CD14-positive monocyte (primary cell): ENCODE measurements around the gene CEACAM16. TPM values are rescaled to one million over a fixed set of nuclear protein-coding genes. Genes with fewer than 3 reads are reported as not detected.

ENCODE experiments used
- DNase-seq, 3 donors: peaks; one replicate each; pipeline ENCODE4 v3.0.0-alpha.2; 2011 to 2022
- H2AFZ ChIP-seq: 2 replicates; pipeline ENCODE4 v1.6.0; 2012; ENCODE audit warnings: mild to moderate bottlenecking, low read depth, low read length, inconsistent platforms; ENCODE audit not compliant: insufficient read depth, poor library complexity, severe bottlenecking
- H3K27ac ChIP-seq, 2 donors: 1 replicate in 1 of 2; 2 replicates in 1 of 2; pipeline ENCODE4 v1.5.1; 2012 to 2013; ENCODE audit warnings: low read length in 2 of 2, control low read depth in 1 of 2, inconsistent platforms in 1 of 2, low read depth in 1 of 2, mild to moderate bottlenecking in 1 of 2
- H3K27me3 ChIP-seq, 2 donors: one replicate each; pipeline versions ENCODE4 v1.6.0 to v1.6.1; 2011 to 2013; ENCODE audit warnings: low read length in 2 of 2; ENCODE audit not compliant: control insufficient read depth in 2 of 2, insufficient read depth in 2 of 2
- H3K36me3 ChIP-seq, 2 donors: replicated peaks in 1 of 2; 1 replicate in 1 of 2; 2 replicates in 1 of 2; pipeline versions ENCODE4 v1.5.1 to v1.6.1; 2012 to 2013; ENCODE audit warnings: low read length in 2 of 2, control low read depth in 1 of 2, inconsistent platforms in 1 of 2, mild to moderate bottlenecking in 1 of 2; ENCODE audit not compliant: insufficient read depth in 2 of 2, control insufficient read depth in 1 of 2
- H3K4me1 ChIP-seq, 2 donors: 1 replicate in 1 of 2; 2 replicates in 1 of 2; pipeline versions ENCODE4 v1.5.1 to v1.6.1; 2012 to 2013; ENCODE audit warnings: low read length in 2 of 2, control low read depth in 1 of 2, inconsistent platforms in 1 of 2, mild to moderate bottlenecking in 1 of 2, moderate library complexity in 1 of 2; ENCODE audit not compliant: insufficient read depth in 2 of 2, control insufficient read depth in 1 of 2
- H3K4me2 ChIP-seq: replicated peaks from 2 replicates; pipeline ENCODE3; 2012; ENCODE audit warnings: low read length, moderate library complexity, mild to moderate bottlenecking; ENCODE audit not compliant: poor library complexity, severe bottlenecking; ENCODE audit errors: extremely low read depth
- H3K4me3 ChIP-seq, 3 experiments: fragments of 200-600 bp in 1 of 3; sonication (generic) in 1 of 3; replicated peaks in 1 of 3; 1 replicate in 2 of 3; 2 replicates in 1 of 3; pipeline ENCODE4 v1.5.1; 2011 to 2013; ENCODE audit warnings: low read length in 3 of 3, mild to moderate bottlenecking in 3 of 3, control low read depth in 2 of 3, low read depth in 2 of 3, inconsistent platforms in 1 of 3, moderate library complexity in 1 of 3
- H3K79me2 ChIP-seq: 2 replicates; pipeline ENCODE4 v1.6.0; 2012; ENCODE audit warnings: mild to moderate bottlenecking, control low read depth, inconsistent platforms, low read length, moderate library complexity; ENCODE audit not compliant: insufficient read depth
- H3K9ac ChIP-seq: 2 replicates; pipeline ENCODE4 v1.6.0; 2017; ENCODE audit warnings: low read length, mild to moderate bottlenecking; ENCODE audit not compliant: insufficient read depth, poor library complexity, severe bottlenecking
- H3K9me3 ChIP-seq, 2 donors: replicated peaks in 1 of 2; 1 replicate in 1 of 2; 2 replicates in 1 of 2; pipeline versions ENCODE4 v1.5.1 to v1.6.1; 2012 to 2013; ENCODE audit warnings: low read length in 2 of 2, control low read depth in 1 of 2; ENCODE audit not compliant: control insufficient read depth in 1 of 2, insufficient read depth in 1 of 2
- H4K20me1 ChIP-seq: 2 replicates; pipeline ENCODE4 v1.6.0; 2012; ENCODE audit warnings: mild to moderate bottlenecking, low read length, control low read depth, moderate library complexity; ENCODE audit not compliant: insufficient read depth
- H3K27ac Mint-ChIP-seq, 7 donors: one replicate each; pipeline ENCODE4 v1.8.0; 2020; ENCODE audit warnings: mild to moderate bottlenecking in 7 of 7, mixed read lengths in 7 of 7, moderate library complexity in 6 of 7, inconsistent platforms in 2 of 7
- H3K27me3 Mint-ChIP-seq, 3 donors: one replicate each; pipeline ENCODE4 v1.8.0; 2021 to 2022; ENCODE audit warnings: low read depth in 3 of 3, mild to moderate bottlenecking in 3 of 3, mixed read lengths in 3 of 3, moderate library complexity in 3 of 3, inconsistent platforms in 1 of 3
- H3K36me3 Mint-ChIP-seq, 2 donors: one replicate each; pipeline ENCODE4 v1.8.0; 2020; ENCODE audit warnings: mixed read lengths in 2 of 2, inconsistent platforms in 1 of 2, mild to moderate bottlenecking in 1 of 2
- H3K4me1 Mint-ChIP-seq: one replicate; pipeline ENCODE4 v1.8.0; 2020; ENCODE audit warnings: mild to moderate bottlenecking, mixed read lengths
- H3K4me3 Mint-ChIP-seq, 2 donors: one replicate each; pipeline ENCODE4 v1.8.0; 2020; ENCODE audit warnings: mild to moderate bottlenecking in 2 of 2, mixed read lengths in 2 of 2, moderate library complexity in 1 of 2
- H3K9me3 Mint-ChIP-seq, 7 donors: one replicate each; pipeline ENCODE4 v1.8.0; 2020 to 2022; ENCODE audit warnings: mixed read lengths in 7 of 7, mild to moderate bottlenecking in 6 of 7, moderate library complexity in 6 of 7, inconsistent platforms in 2 of 7
- CTCF ChIP-seq: fragments of 200-600 bp; IDR thresholded peaks from one replicate; pipeline ENCODE4 v1.8.0; 2022; ENCODE audit warnings: antibody characterized with exemption, mild to moderate bottlenecking
- WGBS: methylation state at CpG from one replicate; pipeline ENCODE4 v1.1.5; 2013; ENCODE audit warnings: missing lambda C conversion rate; ENCODE audit not compliant: insufficient coverage; 5-methylcytosine and 5-hydroxymethylcytosine counted together
- intact Hi-C, 2 donors: fragments of 100-400 bp; cut with micrococcal nuclease; formaldehyde crosslinking; loops; one replicate each; pipeline versions ENCODE4 v1.15.0 to v1.15.1; 2023
- polyA plus RNA-seq, 3 donors: library from polyadenylated mRNA; depleted of rRNA in 1 of 3; unstranded in 2 of 3; stranded (reverse) in 1 of 3; fragments of 300-500 nt in 2 of 3; fragments of >200 nt in 1 of 3; fragmentation: Illumina TruSeq in 2 of 3; gene quantifications; 1 replicate in 2 of 3; 2 replicates in 1 of 3; pipeline ENCODE4 v1.2.3, GENCODE V29; 2012 to 2021

CEACAM16 gene
- polyA plus RNA-seq, 3 donors: not detected

GRCh38 chr19:44671400-44671799, 27.6 kb upstream of the CEACAM16 start, which contains the start of gene CEACAM19:
TSS of gene CEACAM19 (plus strand) at chr19:44671482. CDS start at chr19:44671932, 450 bp downstream.
- Mint-ChIP-seq H3K27ac (no peak within 1 kb of the TSS), H3K27me3 (peaks cover 2 to 7% (median 4%) of the 10 kb centered on the region in 3 donors), H3K4me1 (no peaks in the 10 kb centered on the region), H3K4me3 (no peak within 1 kb of the TSS), H3K36me3 (no peaks in the 10 kb centered on the region), H3K9me3 (peaks cover 0 to 4% (median 0%) of the 10 kb centered on the region in 7 donors)
- no peak within 1 kb of the TSS for H3K27ac ChIP-seq
- no peaks in the 10 kb centered on the region for H3K27me3 ChIP-seq
- no peak within 1 kb of the TSS for H2AFZ ChIP-seq
- H3K79me2 ChIP-seq: no peaks in the 10 kb centered on the region
- no peaks in the 10 kb centered on the region for H4K20me1 ChIP-seq
- no peaks in the 10 kb centered on the region for H3K4me1 ChIP-seq
- TF ChIP-seq CTCF: no peak
- H3K36me3 ChIP-seq: no peaks in the 10 kb centered on the region
- H3K4me3 ChIP-seq: no peak within 1 kb of the TSS
- H3K9me3 ChIP-seq: no peaks in the 10 kb centered on the region
- no peak for DNase-seq
- H3K9ac ChIP-seq: no peak within 1 kb of the TSS
- WGBS: 100% methylated on average over 1 of the region's 2 CpGs
- intact Hi-C loops: no loop called here
- H3K4me2 ChIP-seq: no peak within 1 kb of the TSS

- Mint-ChIP-seq H3K27me3 (peaks cover 2 to 7% (median 5%) of the 10 kb centered on the region in 3 donors), H3K27ac (no peak overlapping the region), H3K4me1 (peaks cover 3% of the 10 kb centered on the region), H3K4me3 (no peak overlapping the region), H3K36me3 (no peaks in the 10 kb centered on the region), H3K9me3 (peaks cover 0 to 4% (median 0%) of the 10 kb centered on the region in 7 donors)
- WGBS: 100% methylated on average over 1 of the region's 1 CpG
- no peaks in the 10 kb centered on the region for H4K20me1 ChIP-seq
- no peak for TF ChIP-seq CTCF
- no peaks in the 10 kb centered on the region for H3K27me3 ChIP-seq
- no peaks in the 10 kb centered on the region for H3K79me2 ChIP-seq
- H3K27ac ChIP-seq: no peak overlapping the region
- no peaks in the 10 kb centered on the region for H3K36me3 ChIP-seq
- no peak overlapping the region for H3K4me2 ChIP-seq
- H3K9ac ChIP-seq: no peak overlapping the region
- no peak for DNase-seq
- no peak overlapping the region for H2AFZ ChIP-seq
- H3K4me1 ChIP-seq: peaks cover 3 to 5% of the 10 kb centered on the region in 2 donors
- H3K4me3 ChIP-seq: no peak overlapping the region
- intact Hi-C loops: no loop called here
- no peaks in the 10 kb centered on the region for H3K9me3 ChIP-seq
These were observed 26.7 kb upstream of the CEACAM16 start for GRCh38 chr19:44672226-44672625.
